GM23338 (cell line): ENCODE measurements around the gene EIF3L. TPM values are rescaled to one million over a fixed set of nuclear protein-coding genes. Genes with fewer than 3 reads are reported as not detected.

Experiments
- ATAC-seq: fragments of 200-7000 bp; cut with Tn5 transposase; 3 replicates; pipeline ENCODE4 v1.9.1; 2020
- DNase-seq: peaks from one replicate; pipeline ENCODE4 v3.0.0-alpha.2; 2015; ENCODE audit warnings: low spot score
- H2AFZ ChIP-seq: fragments of 200-600 bp; sonication (generic); 2 replicates; pipeline ENCODE4 v1.8.0; 2016; ENCODE audit warnings: antibody characterized with exemption, mild to moderate bottlenecking, moderate library complexity
- H3F3A ChIP-seq: fragments of 200-600 bp; sonication (generic); replicated peaks from 2 replicates; pipeline ENCODE4 v1.8.0; 2017; ENCODE audit warnings: antibody characterized with exemption, mixed run types, low read depth
- H3K27ac ChIP-seq: fragments of 200-600 bp; sonication (generic); 2 replicates; pipeline ENCODE4 v1.6.1; 2016; ENCODE audit warnings: low read depth
- H3K27me3 ChIP-seq: fragments of 200-600 bp; sonication (generic); 2 replicates; pipeline ENCODE4 v1.8.0; 2016; ENCODE audit warnings: mild to moderate bottlenecking, mixed run types, moderate library complexity; ENCODE audit not compliant: insufficient read depth
- H3K36me3 ChIP-seq: fragments of 200-600 bp; sonication (generic); 2 replicates; pipeline ENCODE4 v1.8.0; 2016; ENCODE audit warnings: mild to moderate bottlenecking; ENCODE audit not compliant: insufficient read depth
- H3K4me1 ChIP-seq: fragments of 200-600 bp; sonication (generic); 2 replicates; pipeline ENCODE4 v1.8.0; 2016; ENCODE audit warnings: mild to moderate bottlenecking, moderate library complexity; ENCODE audit not compliant: insufficient read depth
- H3K4me2 ChIP-seq: fragments of 200-600 bp; sonication (generic); 2 replicates; pipeline ENCODE4 v1.7.1; 2017; ENCODE audit warnings: mixed run types
- H3K4me3 ChIP-seq: fragments of 200-600 bp; sonication (generic); 2 replicates; pipeline ENCODE4 v1.6.1; 2016; ENCODE audit warnings: mixed run types
- H3K79me2 ChIP-seq: fragments of 200-600 bp; sonication (generic); replicated peaks from 2 replicates; pipeline ENCODE4 v1.8.0; 2017; ENCODE audit warnings: mild to moderate bottlenecking; ENCODE audit not compliant: insufficient read depth
- H3K9me2 ChIP-seq: fragments of 200-600 bp; sonication (generic); 2 replicates; pipeline ENCODE4 v1.8.0; 2017; ENCODE audit not compliant: insufficient read depth
- H4K20me1 ChIP-seq: fragments of 200-600 bp; sonication (generic); replicated peaks from 2 replicates; pipeline ENCODE4 v1.8.0; 2017; ENCODE audit warnings: mild to moderate bottlenecking; ENCODE audit not compliant: insufficient read depth
- H3K27ac Mint-ChIP-seq: 2 replicates; pipeline ENCODE4 v1.8.0; 2020; ENCODE audit warnings: inconsistent platforms, mild to moderate bottlenecking, moderate library complexity, mixed read lengths
- H3K27me3 Mint-ChIP-seq: 3 replicates; pipeline ENCODE4 v1.8.0; 2022; ENCODE audit warnings: low read depth, mild to moderate bottlenecking, moderate library complexity, mixed read lengths, inconsistent platforms; ENCODE audit not compliant: insufficient read depth, poor library complexity
- H3K36me3 Mint-ChIP-seq: 3 replicates; pipeline ENCODE4 v1.8.0; 2021; ENCODE audit warnings: low read depth, mild to moderate bottlenecking, inconsistent platforms, moderate library complexity, mixed read lengths
- H3K4me1 Mint-ChIP-seq: 3 replicates; pipeline ENCODE4 v1.8.0; 2020; ENCODE audit warnings: mild to moderate bottlenecking, inconsistent platforms, mixed read lengths
- H3K4me3 Mint-ChIP-seq: 3 replicates; pipeline ENCODE4 v1.8.0; 2021; ENCODE audit warnings: moderate library complexity, mild to moderate bottlenecking, inconsistent platforms, mixed read lengths
- H3K9me3 Mint-ChIP-seq: 3 replicates; pipeline ENCODE4 v1.8.0; 2020; ENCODE audit warnings: moderate library complexity, mild to moderate bottlenecking, inconsistent platforms, mixed read lengths
- CREB1 ChIP-seq: fragments of 250-450 bp; sonication (Bioruptor Pico); IDR thresholded peaks from 2 replicates; pipeline ENCODE4 v1.5.0; 2020; ENCODE audit warnings: low read depth, mild to moderate bottlenecking, moderate library complexity
- CTCF ChIP-seq, 2 experiments: fragments of 200-600 bp in 1 of 2; sonication (generic) in 1 of 2; conservative IDR thresholded peaks; 2 replicates each; pipeline versions ENCODE4 v1.5.1 to v1.6.1; 2016 to 2017; ENCODE audit warnings: antibody characterized with exemption in 2 of 2, low read depth in 2 of 2, mild to moderate bottlenecking in 2 of 2, moderate library complexity in 1 of 2
- ETS1 ChIP-seq: IDR thresholded peaks from 2 replicates; pipeline ENCODE4 v1.6.1; 2016; ENCODE audit warnings: antibody characterized with exemption
- EZH2 ChIP-seq: fragments of 200-600 bp; sonication (generic); IDR thresholded peaks from one replicate; pipeline ENCODE4 v1.8.0; 2017; ENCODE audit warnings: antibody characterized with exemption, mild to moderate bottlenecking, low read depth; ENCODE audit not compliant: unreplicated experiment
- EZH2phosphoT487 ChIP-seq: fragments of 200-600 bp; sonication (generic); IDR thresholded peaks from one replicate; pipeline ENCODE4 v1.8.1; 2018; ENCODE audit warnings: antibody characterized with exemption; ENCODE audit not compliant: unreplicated experiment
- JUNB ChIP-seq: IDR thresholded peaks from one replicate; pipeline ENCODE4 v1.6.1; 2016; ENCODE audit warnings: antibody characterized with exemption; ENCODE audit not compliant: unreplicated experiment
- NANOG ChIP-seq: IDR thresholded peaks from 2 replicates; pipeline ENCODE4 v1.6.1; 2016; ENCODE audit warnings: antibody characterized with exemption, borderline replicate concordance
- POLR2AphosphoS5 ChIP-seq: IDR thresholded peaks from 2 replicates; pipeline ENCODE4 v1.6.1; 2016; ENCODE audit warnings: antibody characterized with exemption, low read depth
- REST ChIP-seq: IDR thresholded peaks from one replicate; pipeline ENCODE4 v1.6.1; 2018; ENCODE audit warnings: antibody characterized with exemption; ENCODE audit not compliant: unreplicated experiment
- STAT1 ChIP-seq: IDR thresholded peaks from one replicate; pipeline ENCODE4 v1.6.1; 2016; ENCODE audit warnings: antibody characterized with exemption; ENCODE audit not compliant: unreplicated experiment
- ZNF114 ChIP-seq: fragments of 250-450 bp; sonication (Bioruptor Pico); IDR thresholded peaks from 2 replicates; pipeline ENCODE4 v1.5.0; 2020; ENCODE audit warnings: mild to moderate bottlenecking, moderate library complexity
- ZNF331 ChIP-seq: fragments of 250-450 bp; sonication (Bioruptor Pico); IDR thresholded peaks from 2 replicates; pipeline ENCODE4 v1.5.0; 2020; ENCODE audit warnings: low read depth, mild to moderate bottlenecking, moderate library complexity
- ZNF462 ChIP-seq: fragments of 250-450 bp; sonication (Bioruptor Pico); IDR thresholded peaks from 2 replicates; pipeline ENCODE4 v1.5.0; 2020; ENCODE audit warnings: mild to moderate bottlenecking, moderate library complexity
- polyA plus RNA-seq: library from polyadenylated mRNA; unstranded; fragments of >200 nt; fragmentation: Nextera tagmentation; extraction: Ambion mirVana; gene quantifications from 2 replicates; pipeline ENCODE4 v1.2.1, GENCODE V29; 2016
- total RNA-seq: library from RNA; depleted of rRNA; stranded (reverse); fragments of >200 nt; shearing (Covaris generic); gene quantifications from 2 replicates; pipeline ENCODE4 v1.2.3, GENCODE V29; 2014

EIF3L gene
- total and polyA plus RNA-seq, 2 experiments from 2014 or later = 430 to 459 TPM

- peaks cover 78% of the 10 kb centered on the region for H3K36me3 ChIP-seq
- H3F3A ChIP-seq = peaks cover 48% of the 10 kb centered on the region
- no peak overlapping the region for H2AFZ ChIP-seq
- H3K4me3 Mint-ChIP-seq = no peak overlapping the region
- no peaks in the 10 kb centered on the region for H3K9me3 Mint-ChIP-seq
- H3K79me2 ChIP-seq = peaks cover 23% of the 10 kb centered on the region
- H3K27me3 ChIP-seq = no peaks in the 10 kb centered on the region
- H3K4me3 ChIP-seq = no peak overlapping the region
- peaks cover 2% of the 10 kb centered on the region for H3K27me3 Mint-ChIP-seq
- peaks cover 98% of the 10 kb centered on the region for H3K36me3 Mint-ChIP-seq
- H3K27ac ChIP-seq = 0 out of 2 replicates have a peak overlapping the region, but pooled peaks have one; percentile 76
- H3K9me2 ChIP-seq = no peaks in the 10 kb centered on the region
- no peak overlapping the region for H3K27ac Mint-ChIP-seq
- no peak for DNase-seq
- peaks cover 42% of the 10 kb centered on the region for H4K20me1 ChIP-seq
- H3K4me1 ChIP-seq = no peaks in the 10 kb centered on the region
- TF ChIP-seq JUNB = no peak
- no peak for TF ChIP-seq NANOG
- no peak for TF ChIP-seq EZH2
- no peak for TF ChIP-seq ZNF114 (CRISPR knock-in tag)
- no peak for TF ChIP-seq ZNF462 (CRISPR knock-in tag)
- TF ChIP-seq STAT1 = no peak
- no peak for TF ChIP-seq POLR2AphosphoS5
- no peak for TF ChIP-seq CREB1 (CRISPR knock-in tag)
- TF ChIP-seq EZH2phosphoT487 = no peak
- no peak for TF ChIP-seq CTCF (conservative IDR thresholded peaks at IDR 0.05; ENCODE audit: low read depth in 2 of 2)
- TF ChIP-seq REST = no peak
- no peak for TF ChIP-seq ZNF331 (CRISPR knock-in tag)
- TF ChIP-seq ETS1 = no peak
- ATAC-seq = no peak
- no peak overlapping the region for H3K4me2 ChIP-seq
- H3K4me1 Mint-ChIP-seq = no peaks in the 10 kb centered on the region
These were observed 21.1 kb downstream of the EIF3L start for GRCh38 chr22:37870273-37870672.
